Kidney (tissue), 11 donors: ENCODE measurements around the gene FAM72A. TPM values are rescaled to one million over a fixed set of nuclear protein-coding genes. Genes with fewer than 3 reads are reported as not detected.
"Not testable (repeated sequence)": the region's sequence is repeated elsewhere in the genome, so short reads cannot be mapped to it uniquely, and the experiment has no call there.

Experiments used
- DNase-seq, 5 donors: peaks; one replicate each; pipeline ENCODE4 v3.0.0-alpha.2; 2013 to 2020
- FAIRE-seq: peaks from 2 replicates; lab custom pipeline; 2012; peaks lifted over from hg19 to GRCh38; lab: Jason Lieb, UNC
- H3K27ac ChIP-seq, 2 donors: one replicate each; pipeline ENCODE4 v1.7.0; 2013; ENCODE audit warnings: low read depth in 2 of 2, low read length in 2 of 2, inconsistent platforms in 1 of 2
- H3K27me3 ChIP-seq: one replicate; pipeline ENCODE4 v1.7.1; 2013; ENCODE audit warnings: low read length, inconsistent platforms; ENCODE audit not compliant: control insufficient read depth, insufficient read depth
- H3K36me3 ChIP-seq, 3 donors: one replicate each; pipeline versions ENCODE4 v1.7.0 to v1.7.1; 2013; ENCODE audit warnings: low read length in 3 of 3, control low read depth in 1 of 3, inconsistent platforms in 1 of 3; ENCODE audit not compliant: insufficient read depth in 3 of 3, control insufficient read depth in 2 of 3
- H3K4me1 ChIP-seq, 3 donors: one replicate each; pipeline versions ENCODE4 v1.7.0 to v1.7.1; 2013; ENCODE audit warnings: low read length in 3 of 3, inconsistent platforms in 1 of 3, low read depth in 1 of 3; ENCODE audit not compliant: control insufficient read depth in 2 of 3, insufficient read depth in 2 of 3
- H3K4me3 ChIP-seq, 3 donors: one replicate each; pipeline versions ENCODE4 v1.7.0 to v1.8.1; 2013; ENCODE audit warnings: low read length in 3 of 3, control low read depth in 1 of 3, inconsistent platforms in 1 of 3
- H3K9ac ChIP-seq, 3 donors: one replicate each; pipeline versions ENCODE4 v1.7.0 to v1.7.1; 2013; ENCODE audit warnings: low read length in 3 of 3, control low read depth in 1 of 3, inconsistent platforms in 1 of 3
- H3K9me3 ChIP-seq, 3 donors: one replicate each; pipeline versions ENCODE4 v1.7.0 to v1.7.1; 2013; ENCODE audit warnings: low read length in 3 of 3, control low read depth in 1 of 3, inconsistent platforms in 1 of 3; ENCODE audit not compliant: control insufficient read depth in 2 of 3, insufficient read depth in 1 of 3
- intact Hi-C: fragments of 100-400 bp; cut with DNase I; formaldehyde crosslinking; loops from one replicate; pipeline ENCODE4 v1.11.1; 2022
- polyA plus RNA-seq: library from polyadenylated mRNA; stranded (reverse); fragments of 350-450 nt; fragmentation: Illumina TruSeq; extraction: RNeasy Lipid Tissue Mini Kit (QIAGEN cat#74804); gene quantifications from one replicate; pipeline ENCODE4 v1.2.3, GENCODE V29; 2014; ENCODE audit warnings: low read depth, low replicate concordance; ENCODE audit not compliant: insufficient read depth
- total RNA-seq: library from RNA; stranded (reverse); fragmentation: NEBNext Ultra II Directional; extraction: Animal tissue kit (Norgen Biotek cat#: 25700); gene quantifications from one replicate; pipeline ENCODE4 v1.2.1, GENCODE V29; 2021
- donor health status: control.
- donor health status: control.
- donor health status: DM: yes; HTN: yes; CAD: no.
- donor health status: Normal renal cell carcinoma (clear cell type).

FAM72A gene
- total and polyA plus RNA-seq, 2 donors from 2014 or later: 1.8 to 3.4 TPM

- FAIRE-seq: not testable (repeated sequence)
Measured at GRCh38 chr1:206204159-206204511, 1.5 kb upstream of the FAM72A start.

DNA sequence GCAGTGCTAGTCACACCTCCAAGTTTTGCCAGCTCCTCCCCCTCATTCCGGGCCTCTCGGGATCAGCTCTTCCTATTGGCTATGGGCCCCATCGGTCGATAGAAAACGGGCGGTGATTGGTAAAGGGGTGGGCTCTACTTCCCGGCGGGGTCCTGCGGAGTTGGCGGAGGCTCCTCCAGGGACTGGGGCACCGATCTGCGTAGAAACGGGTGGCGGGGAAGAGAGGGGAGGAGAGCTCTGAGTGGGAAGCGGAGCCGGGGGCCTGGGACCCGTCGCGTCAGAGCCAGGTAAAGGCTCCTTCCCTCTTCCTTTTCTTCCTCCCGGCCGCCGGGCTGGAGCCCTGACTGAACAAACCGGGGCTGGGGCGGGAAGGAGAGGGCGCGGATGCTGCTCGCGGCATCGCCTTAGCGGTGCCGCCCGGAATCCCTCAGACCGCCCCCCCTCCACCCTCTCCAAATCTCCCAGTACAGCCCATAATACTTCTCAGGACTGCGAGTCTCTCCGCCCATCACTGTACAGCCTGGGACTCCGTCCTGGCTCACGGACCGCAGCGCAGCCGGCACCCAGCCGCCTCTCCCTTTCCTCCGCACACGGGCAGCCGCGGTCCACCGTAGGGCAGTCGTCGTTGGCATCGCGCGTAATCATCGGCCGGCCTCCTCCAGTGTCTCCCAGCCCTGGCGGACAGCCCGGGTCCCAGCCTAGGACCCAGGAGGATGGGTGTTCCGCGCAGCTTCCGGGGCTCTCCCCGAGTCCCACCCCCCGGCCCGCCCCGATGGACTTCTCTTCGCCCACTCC lies 922 bp upstream of the FAM72A start, which contains the start of gene SRGAP2:
Gene SRGAP2 (plus strand): TSS at position 178 of the 795 bp plus-strand sequence. CDS start 2,430 bp downstream, outside the sequence.
- Histone ChIP-seq H3K27ac (peak within 1 kb of the TSS in 1 of 2 donors; percentile 47), H3K4me3 (peak within 1 kb of the TSS in 1 of 3 donors; percentile 32)
- H3K9ac ChIP-seq, H3K9me3 ChIP-seq, H3K27me3 ChIP-seq, H3K4me1 ChIP-seq, H3K36me3 ChIP-seq, intact Hi-C loops: not testable (repeated sequence)
- DNase-seq (peak; percentile 62 to 86 (median 78)), FAIRE-seq (peak; percentile 97)

More at GRCh38 chr1:206204159-206204511, 1.5 kb upstream of the FAM72A start:
- H3K36me3 ChIP-seq, H3K27ac ChIP-seq, H3K9me3 ChIP-seq, H3K4me3 ChIP-seq, H3K4me1 ChIP-seq, intact Hi-C loops, H3K27me3 ChIP-seq, H3K9ac ChIP-seq: not testable (repeated sequence)
- DNase-seq: peak in 1 of 5 donors; percentile 49

DNA sequence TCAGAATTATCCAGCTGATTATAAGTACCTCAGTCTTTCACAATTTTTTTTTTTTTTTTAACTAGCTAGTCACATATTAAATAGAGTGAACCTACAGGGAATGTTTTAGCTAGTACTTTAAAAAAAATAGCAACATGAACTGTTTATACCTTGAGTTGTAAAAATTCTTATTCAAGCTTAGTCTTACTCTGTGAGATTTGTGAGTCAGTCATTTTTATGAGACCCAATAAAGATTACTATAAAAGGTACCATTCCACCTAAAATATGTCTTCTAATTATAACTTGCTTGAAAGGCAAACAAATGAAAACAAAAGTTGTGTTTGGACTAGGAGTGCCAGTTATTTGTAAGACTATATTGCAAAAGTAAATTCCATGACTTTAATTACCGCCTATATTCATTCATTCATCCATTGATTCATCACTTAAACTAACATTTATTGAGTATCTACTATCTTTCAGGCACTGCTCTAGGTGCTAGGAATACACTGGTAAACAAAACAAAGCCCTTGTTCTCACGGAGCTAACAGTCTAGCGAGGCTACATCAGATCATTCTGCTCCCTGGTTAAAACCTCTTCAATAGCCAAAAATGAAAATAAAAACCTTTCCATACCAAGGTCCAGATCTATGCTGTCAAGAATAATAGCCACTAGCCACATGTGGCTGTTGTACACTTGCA lies 5.8 kb downstream of the FAM72A start:
- H3K27ac ChIP-seq, FAIRE-seq, H3K27me3 ChIP-seq, H3K4me1 ChIP-seq, H3K4me3 ChIP-seq, H3K9ac ChIP-seq, intact Hi-C loops, H3K36me3 ChIP-seq, DNase-seq, H3K9me3 ChIP-seq: not testable (repeated sequence)

DNA sequence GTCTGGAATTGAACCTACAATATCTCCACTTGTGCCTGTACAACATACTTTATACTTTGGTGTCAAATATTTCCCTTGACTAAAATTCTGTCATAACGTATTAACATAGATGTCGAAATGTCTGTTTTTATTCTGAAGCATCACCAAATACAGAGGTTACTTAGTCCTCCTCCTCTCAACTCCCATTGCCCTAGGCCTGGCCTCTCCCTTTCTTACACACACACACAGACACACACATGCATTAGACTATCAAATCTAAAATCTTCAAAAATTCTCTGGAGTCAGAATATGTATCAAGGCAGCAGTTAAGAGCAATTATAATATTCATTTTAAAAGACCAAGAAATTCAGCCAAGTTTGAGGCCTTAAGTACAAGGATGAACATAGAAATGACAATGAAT lies 7.5 kb downstream of the FAM72A start:
- FAIRE-seq, intact Hi-C loops: not testable (repeated sequence)

DNA sequence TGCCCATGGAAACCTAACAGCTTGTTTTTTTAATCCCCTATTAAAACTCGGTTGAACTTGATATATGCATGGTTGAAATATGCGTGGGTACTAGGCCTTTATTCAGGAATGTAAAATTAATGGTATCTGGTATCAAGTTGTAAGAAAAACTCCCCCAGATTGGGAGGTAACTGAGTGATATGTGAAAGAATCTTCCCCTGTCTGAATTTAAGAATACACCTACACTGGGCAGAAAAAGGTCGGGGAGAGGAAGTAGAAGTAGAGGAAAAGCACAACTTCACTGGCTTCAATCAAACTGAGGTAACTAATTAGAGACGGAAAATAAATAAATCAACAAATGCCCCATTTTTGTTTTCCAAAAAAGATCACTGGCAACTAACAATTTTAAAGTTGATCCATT lies 15.8 kb downstream of the FAM72A start:
- FAIRE-seq, intact Hi-C loops, H3K9me3 ChIP-seq, H3K27ac ChIP-seq, H3K27me3 ChIP-seq, H3K4me1 ChIP-seq, H3K36me3 ChIP-seq, H3K4me3 ChIP-seq, H3K9ac ChIP-seq: not testable (repeated sequence)
- DNase-seq: peak in 1 of 5 donors; percentile 1

More for the DNA sequence above, 7.5 kb downstream of the FAM72A start:
- not testable (repeated sequence) for DNase-seq, H3K9me3 ChIP-seq, H3K9ac ChIP-seq, H3K36me3 ChIP-seq, H3K27me3 ChIP-seq, H3K27ac ChIP-seq, H3K4me1 ChIP-seq, H3K4me3 ChIP-seq

DNA sequence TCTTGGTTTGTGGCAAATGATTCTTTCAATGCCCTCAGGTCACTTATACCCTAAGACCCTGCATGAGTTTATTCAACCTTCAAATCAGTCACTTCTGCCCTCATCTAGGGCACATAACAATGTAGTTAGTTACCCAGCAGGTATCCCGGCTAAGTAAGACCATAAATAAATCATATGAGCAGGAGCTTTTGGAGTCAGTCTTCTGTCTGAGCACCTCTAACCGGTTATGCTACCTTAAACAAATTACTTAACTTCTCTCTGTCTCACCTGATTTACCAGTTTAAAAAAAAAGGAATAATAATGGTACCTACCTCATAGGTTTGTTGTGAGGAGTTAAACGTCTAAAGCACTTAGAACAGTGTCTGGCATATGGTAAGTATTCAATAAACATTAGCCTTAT lies 16.9 kb downstream of the FAM72A start:
- H3K27ac ChIP-seq, H3K36me3 ChIP-seq, H3K9me3 ChIP-seq, H3K27me3 ChIP-seq, H3K9ac ChIP-seq, DNase-seq, H3K4me1 ChIP-seq, H3K4me3 ChIP-seq, FAIRE-seq, intact Hi-C loops: not testable (repeated sequence)

- H3K9ac ChIP-seq, DNase-seq, intact Hi-C loops, H3K36me3 ChIP-seq, H3K4me3 ChIP-seq, H3K27me3 ChIP-seq, H3K9me3 ChIP-seq, H3K27ac ChIP-seq, H3K4me1 ChIP-seq, FAIRE-seq: not testable (repeated sequence)
Measured at GRCh38 chr1:206183788-206184187, 18.9 kb downstream of the FAM72A start.
